Measurements from ENCODE around the gene NEURL1B.

The NEURL1B gene

DNA sequence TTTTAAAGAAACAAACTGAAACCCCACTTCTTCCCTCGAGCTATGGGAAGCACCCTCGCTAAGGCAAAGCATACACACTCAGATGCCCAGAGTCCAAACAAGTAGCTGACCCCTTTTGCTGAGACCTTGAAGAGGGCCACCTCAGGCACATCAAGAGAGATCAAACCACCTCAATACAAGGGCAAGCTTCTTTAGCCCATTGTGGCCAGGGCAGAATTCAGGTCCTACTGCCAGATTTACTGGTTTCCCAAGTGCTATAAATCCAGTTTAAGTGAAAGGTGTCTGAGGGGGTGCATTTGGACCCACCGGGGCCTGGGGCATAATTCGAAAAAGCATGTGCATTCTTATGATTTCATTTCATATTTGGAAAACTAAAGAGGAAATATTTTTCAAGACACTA, 40.4 kb downstream of the NEURL1B start:
- DNase-seq (ENCODE audit: low read depth) = no peak
- no peak for TF ChIP-seq CTCF (IDR thresholded peaks at IDR 0.05; ENCODE audit: low read depth, low read length, missing control alignments)
- in situ Hi-C loops (cut with HindIII; ENCODE audit: low sequenced_read_pairs) = loop anchor here (5.0 kb wide), 1 partner anchor 39 kb away; the partner anchor contains the start of gene NEURL1B
- no peak overlapping the region for H3K4me3 ChIP-seq (ENCODE audit: low read depth, low read length)

GRCh38 chr5:172683264-172683644, 42.2 kb downstream of the NEURL1B start:
- in situ Hi-C loops (cut with HindIII; ENCODE audit: low sequenced_read_pairs) = loop anchor here (5.0 kb wide), 1 partner anchor 41 kb away; the partner anchor contains the start of gene NEURL1B
- H3K4me3 ChIP-seq (ENCODE audit: low read depth, low read length) = no peak overlapping the region
- DNase-seq (ENCODE audit: low read depth) = no peak
- TF ChIP-seq CTCF (IDR thresholded peaks at IDR 0.05; ENCODE audit: low read depth, low read length, missing control alignments) = no peak

DNA sequence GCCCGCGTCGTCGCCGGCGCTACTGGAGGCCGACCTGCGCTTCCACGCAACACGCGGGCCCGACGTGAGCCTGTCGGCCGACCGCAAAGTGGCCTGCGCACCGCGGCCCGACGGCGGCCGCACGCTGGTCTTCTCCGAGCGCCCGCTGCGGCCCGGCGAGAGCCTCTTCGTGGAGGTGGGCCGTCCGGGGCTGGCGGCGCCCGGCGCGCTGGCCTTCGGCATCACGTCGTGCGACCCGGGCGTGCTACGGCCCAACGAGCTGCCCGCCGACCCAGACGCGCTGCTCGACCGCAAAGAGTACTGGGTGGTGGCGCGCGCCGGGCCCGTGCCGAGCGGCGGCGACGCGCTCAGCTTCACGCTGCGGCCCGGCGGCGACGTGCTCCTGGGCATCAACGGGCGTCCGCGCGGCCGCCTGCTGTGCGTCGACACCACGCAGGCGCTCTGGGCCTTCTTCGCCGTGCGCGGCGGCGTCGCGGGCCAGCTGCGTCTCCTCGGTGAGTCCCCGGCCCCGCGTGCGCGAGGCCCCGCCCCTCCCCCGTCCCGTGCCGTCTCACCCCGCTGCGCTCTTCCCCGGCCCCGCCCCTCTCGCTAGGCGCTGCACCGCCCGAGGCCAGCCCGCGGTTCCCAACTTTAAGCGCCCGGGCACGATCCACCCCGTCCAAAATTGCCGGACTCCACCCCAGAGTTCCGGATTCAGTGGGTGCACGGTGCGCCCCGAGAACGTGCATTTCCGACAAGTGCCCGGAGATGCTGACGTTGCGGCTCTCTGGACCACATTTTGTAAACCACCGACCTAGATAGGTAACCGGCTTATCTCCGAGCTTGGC, 42.8 kb downstream of the NEURL1B start:
- no peak overlapping the region for H3K4me3 ChIP-seq (ENCODE audit: low read depth, low read length)
- TF ChIP-seq CTCF (IDR thresholded peaks at IDR 0.05; ENCODE audit: low read depth, low read length, missing control alignments) = no peak
- in situ Hi-C loops (cut with HindIII; ENCODE audit: low sequenced_read_pairs) = loop anchor here (5.0 kb wide), 1 partner anchor 42 kb away; the partner anchor contains the start of gene NEURL1B
- DNase-seq (ENCODE audit: low read depth) = no peak

DNA sequence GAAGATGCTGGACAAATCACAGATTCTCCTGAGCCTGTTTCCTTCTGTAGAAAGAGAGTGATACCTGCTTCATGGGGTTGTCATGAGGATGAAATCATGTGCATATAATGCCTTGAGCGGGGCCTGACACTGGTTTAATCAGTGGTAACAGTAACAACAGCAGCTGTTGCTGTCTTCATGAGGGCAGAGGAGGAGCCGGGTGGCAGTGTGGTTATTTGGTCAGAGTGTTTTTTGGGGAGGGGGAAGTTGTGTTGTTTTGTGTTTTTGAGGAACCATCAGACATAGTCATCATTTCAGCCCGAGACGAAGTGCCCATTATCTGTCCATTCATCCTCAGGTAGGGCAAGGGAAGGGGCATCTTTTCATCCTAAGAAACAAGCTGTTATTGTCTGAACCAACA, 44.0 kb downstream of the NEURL1B start:
- in situ Hi-C loops (cut with HindIII; ENCODE audit: low sequenced_read_pairs) = no loop called here
- TF ChIP-seq CTCF (IDR thresholded peaks at IDR 0.05; ENCODE audit: low read depth, low read length, missing control alignments) = no peak
- no peak for DNase-seq (ENCODE audit: low read depth)
- no peak overlapping the region for H3K4me3 ChIP-seq (ENCODE audit: low read depth, low read length)

- in situ Hi-C loops (cut with HindIII; ENCODE audit: low sequenced_read_pairs) = no loop called here
- H3K4me3 ChIP-seq (ENCODE audit: low read depth, low read length) = no peak overlapping the region
- no peak for TF ChIP-seq CTCF (IDR thresholded peaks at IDR 0.05; ENCODE audit: low read depth, low read length, missing control alignments)
- DNase-seq (ENCODE audit: low read depth) = no peak
Observed at GRCh38 chr5:172686111-172686510, 45.0 kb downstream of the NEURL1B start.

DNA sequence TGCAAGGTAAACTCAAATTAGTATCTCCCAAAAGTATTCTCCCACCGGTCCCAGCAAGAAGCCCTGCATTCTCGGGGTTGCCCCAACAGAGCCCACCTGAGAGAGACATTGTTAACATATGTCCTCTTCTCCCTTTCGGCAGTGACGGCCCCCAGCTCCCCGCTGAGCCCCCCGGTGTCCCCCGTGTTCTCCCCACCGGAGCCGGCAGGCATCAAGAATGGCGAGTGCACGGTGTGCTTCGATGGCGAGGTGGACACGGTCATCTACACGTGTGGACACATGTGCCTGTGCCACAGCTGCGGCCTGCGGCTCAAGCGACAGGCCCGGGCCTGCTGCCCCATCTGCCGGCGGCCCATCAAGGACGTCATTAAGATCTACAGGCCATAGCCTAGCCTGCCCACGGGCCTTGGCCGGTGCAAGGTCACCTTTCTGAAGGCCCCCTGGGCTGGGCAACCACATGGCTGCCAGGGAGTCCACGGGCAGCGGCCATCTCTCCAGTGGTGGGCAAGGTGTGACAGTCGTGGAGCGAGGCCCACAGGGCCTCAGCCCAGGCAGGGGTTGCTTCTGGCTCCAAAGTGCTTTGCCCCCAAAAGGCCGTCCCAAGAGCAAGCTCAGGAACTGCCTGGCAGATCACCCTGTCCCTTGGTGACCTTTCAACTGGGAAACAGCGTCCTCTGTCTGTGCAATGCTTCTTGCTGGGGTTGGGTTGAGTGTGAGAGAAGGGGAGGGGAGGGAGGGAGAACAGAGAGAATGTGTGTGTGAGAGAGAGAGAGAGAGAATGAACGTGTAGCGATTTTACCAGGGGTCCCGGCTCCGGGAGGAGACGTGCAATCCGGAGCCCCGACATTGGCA, 45.7 kb downstream of the NEURL1B start:
- H3K4me3 ChIP-seq (ENCODE audit: low read depth, low read length) = no peak overlapping the region
- no peak for TF ChIP-seq CTCF (IDR thresholded peaks at IDR 0.05; ENCODE audit: low read depth, low read length, missing control alignments)
- in situ Hi-C loops (cut with HindIII; ENCODE audit: low sequenced_read_pairs) = no loop called here
- DNase-seq (ENCODE audit: low read depth) = no peak
